ENCODE measurements around the gene MCUB. TPM values are rescaled to one million over a fixed set of nuclear protein-coding genes. Genes with fewer than 3 reads are reported as not detected.
A peak's percentile ranks its signal among the peaks of the same experiment; 100 is the strongest.

The MCUB gene
- total RNA-seq, 1 donor from 2014 or later = 44.9 TPM

DNA sequence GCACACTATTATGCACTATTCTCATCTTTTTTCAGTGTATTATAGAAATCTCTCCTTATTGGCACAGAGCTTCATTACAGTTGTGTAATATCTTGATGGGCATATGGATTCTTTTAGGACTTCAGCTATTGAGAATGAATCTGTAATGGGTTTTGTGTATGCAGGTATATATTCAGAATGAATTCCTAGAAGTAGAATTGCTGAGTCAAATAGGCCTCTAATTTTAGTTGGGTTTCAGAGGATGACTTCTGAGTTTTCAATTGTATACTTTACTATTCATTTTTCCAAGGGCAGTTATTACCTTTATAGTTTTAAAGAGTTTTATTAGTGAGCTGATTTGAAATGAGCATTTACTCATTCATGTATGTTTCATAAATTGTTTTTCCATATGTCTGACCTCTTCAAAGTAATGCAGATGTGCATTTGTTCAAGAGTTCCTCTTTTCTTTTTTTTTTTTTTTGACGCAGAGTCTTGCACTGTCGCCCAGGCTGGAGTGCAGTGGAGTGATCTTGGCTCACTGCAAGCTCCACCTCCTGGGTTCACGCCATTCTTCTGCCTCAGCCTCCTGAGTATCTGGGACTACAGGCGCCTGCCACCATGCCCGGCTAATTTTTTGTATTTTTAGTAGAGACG, 123.7 kb downstream of the MCUB start:
- DNase-seq = no peak

GRCh38 chr4:109684727-109685126, 124.7 kb downstream of the MCUB start:
- no peak for DNase-seq

DNA sequence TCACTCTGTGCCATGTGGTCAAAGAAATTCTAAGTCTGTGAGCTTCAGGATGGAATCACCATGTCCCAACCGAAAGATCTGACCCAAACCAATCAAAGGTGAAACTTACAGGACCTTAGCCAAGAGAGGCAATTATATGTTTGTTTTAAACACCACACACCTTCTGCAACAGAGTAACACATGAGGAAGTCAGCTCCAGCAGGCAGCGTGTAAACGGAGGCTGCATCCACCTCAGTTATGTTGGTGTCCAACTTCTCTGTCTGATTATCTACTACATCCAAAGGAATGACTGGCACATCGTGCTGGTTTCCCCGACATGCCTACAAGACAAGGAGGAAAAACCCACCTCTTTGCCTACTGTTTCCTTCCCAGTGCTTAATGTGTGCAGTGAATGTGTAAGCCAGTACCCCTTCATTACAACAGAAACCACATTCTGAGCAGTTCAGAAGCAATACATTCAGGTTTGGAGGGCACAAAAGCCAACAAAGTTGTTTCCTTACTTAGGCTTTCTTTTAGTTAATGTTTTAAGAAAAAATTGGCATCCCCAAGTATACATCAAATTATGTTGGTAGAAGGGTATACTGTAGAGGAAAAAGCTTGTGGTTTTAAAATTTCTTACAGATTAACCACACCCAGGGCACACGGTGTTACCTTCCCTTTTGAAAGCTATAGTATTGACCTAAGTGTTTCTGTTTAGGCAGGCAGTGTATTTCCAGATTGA, 130.8 kb downstream of the MCUB start:
- DNase-seq = no peak

- DNase-seq = no peak
These were observed 131.4 kb downstream of the MCUB start for GRCh38 chr4:109691411-109691920.

DNA sequence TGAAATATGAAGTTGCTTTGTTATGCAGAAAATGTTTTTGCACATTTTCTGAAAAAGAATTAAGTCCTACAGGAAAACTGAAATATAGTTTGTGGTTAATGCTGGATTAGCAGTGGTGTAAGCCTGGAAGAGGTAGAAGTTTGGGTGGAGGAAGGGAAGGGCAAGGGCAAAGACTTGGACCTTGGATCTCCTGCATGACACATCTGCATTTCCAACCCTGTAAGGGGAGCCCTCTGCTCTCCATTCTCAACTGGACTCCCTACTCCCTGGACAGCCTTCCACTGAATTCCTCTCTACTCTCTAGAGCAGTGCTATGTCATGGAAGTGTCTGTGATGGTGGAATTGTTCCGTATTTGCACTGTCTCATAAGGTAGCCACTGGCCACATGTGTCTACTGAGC, 138.6 kb downstream of the MCUB start:
- no peak for DNase-seq

DNA sequence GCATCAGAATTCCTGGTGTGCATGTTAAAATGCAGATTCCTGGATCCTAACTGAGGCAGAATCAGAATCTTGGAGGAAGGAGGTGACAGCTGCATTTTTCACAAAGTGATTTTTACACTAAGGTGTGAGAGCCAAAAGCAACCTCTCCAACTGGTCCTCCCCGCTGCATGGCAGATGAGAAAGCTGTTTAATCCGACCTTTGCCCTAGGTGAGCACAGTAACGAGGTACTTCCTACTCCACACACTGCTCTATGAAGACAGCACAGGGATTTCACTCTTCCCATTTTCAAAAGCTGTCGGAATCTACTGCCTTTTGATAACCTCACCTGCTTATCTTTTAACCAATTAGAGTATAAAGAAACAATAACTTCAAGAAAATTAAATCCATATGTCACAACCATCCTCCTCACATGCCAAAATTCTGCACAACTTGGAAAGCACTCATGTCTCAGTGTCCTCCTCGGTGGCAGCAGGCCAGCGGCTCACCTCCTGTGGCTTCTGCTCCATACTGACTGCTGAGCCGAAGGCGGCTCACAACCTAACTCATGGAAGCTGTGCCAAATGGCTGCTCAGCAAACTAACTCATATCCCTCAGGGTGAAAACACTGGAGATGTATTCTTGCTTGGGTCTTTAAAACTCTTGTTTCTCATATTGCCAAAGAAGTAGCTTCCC, 139.6 kb downstream of the MCUB start:
- no peak for DNase-seq

GRCh38 chr4:109701566-109702410, 141.7 kb downstream of the MCUB start:
- no peak for DNase-seq

DNA sequence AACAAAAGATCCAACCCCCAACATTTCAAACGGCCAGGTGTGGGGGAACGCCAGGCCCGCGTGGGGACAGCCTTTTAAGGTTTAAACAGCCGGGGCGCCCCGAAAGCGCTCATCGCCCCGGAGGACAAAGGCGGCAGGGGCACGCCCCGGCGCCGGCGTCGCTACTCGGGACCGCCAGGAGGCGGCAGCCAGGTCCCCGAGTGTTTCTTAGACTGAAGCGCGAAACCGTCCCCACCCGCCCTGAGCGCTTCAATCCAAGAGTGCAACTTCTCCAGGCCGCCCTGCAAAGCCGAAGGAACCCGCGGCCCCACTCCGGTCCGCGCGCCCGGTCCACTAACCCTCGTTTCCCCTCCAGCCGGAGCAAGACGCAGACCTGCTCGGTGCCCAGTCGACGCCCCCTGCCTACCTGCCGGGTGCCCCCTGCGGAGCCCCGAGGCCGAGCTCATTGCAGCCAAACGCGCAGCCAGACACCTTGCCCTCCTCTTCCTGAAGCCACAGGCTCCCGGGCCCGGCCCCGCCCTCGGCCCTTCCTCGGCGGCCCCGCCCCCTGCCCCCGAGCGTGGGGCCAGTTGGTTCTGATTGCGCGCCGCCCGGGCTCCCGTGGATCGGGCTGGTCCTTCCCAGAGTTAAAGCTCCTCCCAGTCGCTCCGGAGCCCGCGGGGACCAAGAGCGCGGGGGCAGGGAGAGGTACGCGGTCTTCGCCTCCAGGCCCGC, 143.1 kb downstream of the MCUB start, which contains the start of gene CASP6:
CASP6 (minus strand) TSS at position 496 of the 714 bp plus-strand sequence; CDS start at position 446, 50 bp downstream.
- DNase-seq = peak; percentile 66

DNA sequence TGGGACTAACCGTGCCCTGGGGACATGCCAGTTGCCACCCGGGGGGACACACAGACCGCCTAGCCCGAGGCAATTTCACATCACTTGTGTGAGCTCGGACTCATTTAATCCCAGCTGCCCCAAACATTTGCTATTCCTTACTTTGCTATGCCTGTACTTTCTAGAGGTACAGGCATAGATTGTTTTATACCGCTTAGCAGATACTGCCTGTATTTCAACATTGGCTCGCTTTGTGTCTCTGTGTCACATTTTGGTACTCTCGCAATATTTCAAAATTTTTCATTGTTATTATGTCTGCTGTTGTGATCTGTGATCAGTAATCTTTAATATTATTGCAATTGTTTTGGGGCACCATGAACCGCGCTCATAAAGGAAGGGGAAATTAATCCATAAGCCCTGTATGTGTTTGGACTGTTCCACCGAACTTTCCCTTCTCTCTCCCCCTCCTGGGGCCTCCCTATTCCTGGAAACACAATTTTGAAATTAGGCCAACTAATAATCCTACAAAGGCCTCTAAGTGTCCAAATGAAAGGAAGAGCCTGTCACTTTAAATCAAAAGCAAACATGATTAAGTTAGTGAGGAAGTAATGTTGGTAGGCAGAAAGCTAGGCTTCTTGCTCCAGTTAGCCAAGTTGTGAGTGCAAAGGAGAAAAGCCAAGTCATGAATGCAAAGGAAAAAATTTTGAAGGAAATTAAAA, 143.8 kb downstream of the MCUB start:
- DNase-seq = no peak

DNA sequence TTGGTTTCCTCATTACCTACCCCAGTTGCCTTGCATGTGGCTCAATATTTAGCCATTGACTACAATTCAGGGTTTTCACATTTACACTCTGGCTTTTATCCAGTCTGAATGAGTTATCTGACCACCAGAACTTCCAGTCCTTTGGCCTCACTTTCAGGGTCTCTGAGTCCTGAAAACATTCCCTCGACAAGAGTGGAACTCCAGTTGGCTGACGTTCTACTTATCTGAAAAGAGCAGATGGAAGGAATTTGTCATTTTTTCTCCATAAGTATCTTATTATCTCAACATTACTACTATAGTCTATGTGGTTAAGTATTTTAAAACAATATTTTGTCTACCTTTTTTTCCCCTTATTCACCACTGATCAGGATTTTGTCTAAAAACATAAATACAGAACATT, 148.4 kb downstream of the MCUB start:
- DNase-seq = no peak

DNA sequence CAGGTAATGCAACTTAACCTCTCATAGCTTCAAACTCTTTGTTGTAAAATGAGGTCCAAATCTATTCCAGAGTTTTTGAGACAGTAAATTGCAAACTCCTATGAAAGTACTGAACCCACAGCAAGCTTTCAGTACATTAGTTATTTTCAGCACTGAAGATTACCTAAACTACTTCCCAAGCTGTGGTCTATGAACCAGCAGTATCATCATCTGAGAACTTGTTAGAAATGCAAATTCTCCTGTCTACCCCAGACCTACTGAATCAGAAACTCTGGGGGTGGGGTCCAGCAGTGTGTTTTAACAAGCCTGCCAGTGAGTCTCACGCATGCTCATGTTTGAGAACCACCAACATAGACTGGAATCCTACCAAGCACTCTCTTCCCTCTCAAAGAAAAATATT, 148.9 kb downstream of the MCUB start:
- DNase-seq = no peak

DNA sequence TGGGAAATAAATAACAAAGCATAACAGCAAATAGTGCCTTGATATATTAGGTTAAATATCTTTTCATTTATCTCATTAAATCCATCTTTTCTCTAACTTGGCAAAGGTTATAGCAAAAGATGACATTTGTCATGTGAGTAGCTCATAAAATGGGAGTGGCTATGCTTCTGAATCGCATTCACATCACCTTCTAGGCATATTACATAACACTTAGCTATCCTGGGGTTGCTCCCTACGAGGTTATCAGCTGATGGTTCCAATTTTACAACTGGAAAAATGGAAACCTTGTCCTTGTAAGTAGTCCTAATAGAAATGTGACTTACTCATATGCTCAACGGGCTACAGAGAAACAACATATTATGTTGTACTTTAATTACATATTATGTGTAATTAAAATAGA, 153.5 kb downstream of the MCUB start:
- no peak for DNase-seq

DNA sequence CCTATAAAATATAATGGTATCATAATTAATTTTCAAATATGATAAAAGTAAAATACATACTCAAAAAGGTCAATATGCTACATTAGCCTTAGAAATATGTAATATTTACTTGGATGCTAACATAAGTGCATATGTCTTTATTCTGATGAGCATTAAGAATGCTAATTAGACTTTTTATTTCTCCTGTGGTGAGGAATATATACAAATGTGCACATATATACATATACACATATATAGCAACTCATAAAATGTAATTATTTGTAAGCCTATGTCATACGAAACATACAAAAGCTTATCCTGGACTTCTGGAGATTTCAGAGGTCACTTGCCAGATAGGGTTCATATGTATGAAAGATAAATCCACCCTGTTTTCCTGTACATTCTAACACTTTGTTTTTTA, 158.7 kb downstream of the MCUB start:
- DNase-seq = no peak

GRCh38 chr4:109719604-109720003, 159.6 kb downstream of the MCUB start:
- DNase-seq = no peak

GRCh38 chr4:109721033-109721432, 161.0 kb downstream of the MCUB start:
- DNase-seq = no peak

DNA sequence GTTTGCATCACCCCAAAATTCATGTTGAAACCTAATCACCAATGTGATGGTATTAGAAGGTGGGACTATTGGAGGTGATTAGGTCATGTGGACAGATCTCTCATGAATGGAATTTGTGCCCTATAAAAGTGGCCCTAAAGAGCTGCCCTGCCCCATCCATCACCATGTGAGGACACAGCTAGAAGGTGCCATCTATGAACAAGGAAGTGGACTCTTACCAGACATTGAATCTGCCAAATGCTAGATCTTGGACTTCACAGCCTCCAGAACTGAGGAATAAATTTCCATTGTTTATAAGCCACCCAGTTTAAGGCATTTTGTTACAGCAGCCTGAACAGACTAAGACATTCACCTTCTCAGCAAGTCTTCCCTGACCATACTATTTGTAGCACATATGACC, 162.3 kb downstream of the MCUB start:
- no peak for DNase-seq

DNA sequence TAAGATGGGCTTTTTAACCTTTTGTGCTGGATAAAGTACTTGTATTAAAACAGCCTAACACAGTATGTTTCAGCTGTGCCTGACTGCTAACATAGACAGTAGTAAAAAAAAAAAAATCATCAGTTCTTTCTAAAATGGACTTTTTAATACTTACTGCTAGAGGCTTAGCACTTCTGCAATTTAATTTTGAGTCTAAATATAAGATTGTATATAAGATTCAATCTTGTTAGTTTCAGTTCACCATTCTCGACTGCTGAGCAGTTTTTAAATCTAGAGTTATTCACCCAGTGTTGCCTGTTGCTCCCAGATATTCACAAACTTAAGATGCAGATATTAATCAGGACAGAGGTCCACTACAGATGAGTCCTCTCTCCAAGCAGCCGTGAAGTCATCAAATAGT, 163.1 kb downstream of the MCUB start:
- no peak for DNase-seq

DNA sequence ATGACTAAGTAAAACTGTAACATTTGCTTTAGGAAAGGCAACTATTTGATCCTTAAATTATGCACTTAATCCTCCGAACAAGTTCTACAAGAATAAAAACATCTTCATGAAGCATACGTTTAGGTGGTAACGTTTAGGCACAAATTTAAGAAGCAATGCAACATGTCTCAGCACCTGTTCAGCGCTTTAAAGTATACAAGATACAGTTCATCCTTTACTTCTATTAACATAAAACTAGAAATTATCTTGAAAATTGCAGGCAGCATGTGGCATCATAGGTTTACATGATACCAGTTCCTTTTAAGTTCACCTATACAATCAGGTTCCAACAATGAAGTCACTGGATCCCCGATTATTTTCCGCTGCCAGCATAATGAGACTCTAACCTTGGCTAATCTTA, 168.3 kb downstream of the MCUB start:
- DNase-seq = no peak

- no peak for DNase-seq
These were observed 169.2 kb downstream of the MCUB start for GRCh38 chr4:109729117-109729717.
